HG02870 (cell line): ENCODE results near the gene MCAT.

Experiments used
- ATAC-seq: cut with Tn5 transposase; IDR thresholded peaks from one replicate; pipeline ENCODE4 v1.9.1; 2021; ENCODE audit warnings: mild to moderate bottlenecking, moderate library complexity; ENCODE audit not compliant: unreplicated experiment

Gene MCAT

GRCh38 chr22:43173566-43173965, 30.4 kb upstream of the MCAT start:
- no peak for ATAC-seq

GRCh38 chr22:43172191-43172590, 29.0 kb upstream of the MCAT start:
- ATAC-seq: no peak

GRCh38 chr22:43171607-43172006, 28.4 kb upstream of the MCAT start:
- ATAC-seq: no peak

GRCh38 chr22:43171019-43171491, 27.9 kb upstream of the MCAT start:
- no peak for ATAC-seq

- ATAC-seq: no peak
Measured at GRCh38 chr22:43170131-43170480, 26.9 kb upstream of the MCAT start.

GRCh38 chr22:43169310-43170130, 26.3 kb upstream of the MCAT start:
- ATAC-seq: no peak

- no peak for ATAC-seq
Measured at GRCh38 chr22:43168471-43169309, 25.5 kb upstream of the MCAT start.

GRCh38 chr22:43167001-43167589, 23.9 kb upstream of the MCAT start:
- no peak for ATAC-seq

GRCh38 chr22:43166132-43166930, 23.1 kb upstream of the MCAT start:
- ATAC-seq: no peak

- ATAC-seq: no peak
Measured at GRCh38 chr22:43164636-43165035, 21.4 kb upstream of the MCAT start.

GRCh38 chr22:43163241-43163795, 20.1 kb upstream of the MCAT start:
- ATAC-seq: no peak

- ATAC-seq: no peak
Measured at GRCh38 chr22:43162412-43163150, 19.4 kb upstream of the MCAT start.

GRCh38 chr22:43160497-43161126, 17.4 kb upstream of the MCAT start:
- ATAC-seq: no peak

GRCh38 chr22:43159484-43160178, 16.4 kb upstream of the MCAT start:
- no peak for ATAC-seq

- no peak for ATAC-seq
Measured at GRCh38 chr22:43158778-43159483, 15.7 kb upstream of the MCAT start.

GRCh38 chr22:43157874-43158546, 14.8 kb upstream of the MCAT start:
- no peak for ATAC-seq

- ATAC-seq: no peak
Measured at GRCh38 chr22:43156413-43156812, 13.2 kb upstream of the MCAT start.

GRCh38 chr22:43155789-43156188, 12.6 kb upstream of the MCAT start:
- ATAC-seq: no peak
